NK-92 (cell line): ENCODE data around the gene FAM184A.
"Not testable (repeated sequence)": the region's sequence is repeated elsewhere in the genome, so short reads cannot be mapped to it uniquely, and the experiment has no call there.

Experiments used
- DNase-seq: peaks from one replicate; lab custom pipeline; 2025; ENCODE audit not compliant: unreplicated experiment; lab: John Stamatoyannopoulos, UW

The FAM184A gene

GRCh38 chr6:119020597-119021561 lies 57.6 kb downstream of the FAM184A start:
- no peak for DNase-seq

- DNase-seq: not testable (repeated sequence)
Measured at GRCh38 chr6:119015165-119015564, 63.3 kb downstream of the FAM184A start.

GRCh38 chr6:119012521-119012920 lies 65.9 kb downstream of the FAM184A start:
- no peak for DNase-seq

- not testable (repeated sequence) for DNase-seq
Measured at GRCh38 chr6:119009266-119009665, 69.2 kb downstream of the FAM184A start.

- no peak for DNase-seq
Measured at GRCh38 chr6:119006974-119007373, 71.5 kb downstream of the FAM184A start.

- no peak for DNase-seq
Measured at GRCh38 chr6:119002069-119002468, 76.4 kb downstream of the FAM184A start.

- no peak for DNase-seq
Measured at GRCh38 chr6:118999494-119000040, 78.9 kb downstream of the FAM184A start.

- not testable (repeated sequence) for DNase-seq
Measured at GRCh38 chr6:118997426-118997825, 81.0 kb downstream of the FAM184A start.

- DNase-seq: no peak
Measured at GRCh38 chr6:118996289-118996820, 82.1 kb downstream of the FAM184A start.

- no peak for DNase-seq
Measured at GRCh38 chr6:118993803-118994251, 84.6 kb downstream of the FAM184A start.

- DNase-seq: no peak
Measured at GRCh38 chr6:118993358-118993757, 85.1 kb downstream of the FAM184A start.

GRCh38 chr6:118992186-118992795 lies 86.2 kb downstream of the FAM184A start:
- DNase-seq: no peak

- no peak for DNase-seq
Measured at GRCh38 chr6:118986312-118986711, 92.2 kb downstream of the FAM184A start.

GRCh38 chr6:118985123-118985830 lies 93.2 kb downstream of the FAM184A start:
- DNase-seq: no peak

- no peak for DNase-seq
Measured at GRCh38 chr6:118984342-118984741, 94.1 kb downstream of the FAM184A start.

- DNase-seq: no peak
Measured at GRCh38 chr6:118982575-118982911, 95.9 kb downstream of the FAM184A start.

- no peak for DNase-seq
Measured at GRCh38 chr6:118981884-118982574, 96.4 kb downstream of the FAM184A start.

- no peak for DNase-seq
Measured at GRCh38 chr6:118980063-118980462, 98.4 kb downstream of the FAM184A start.

GRCh38 chr6:118974790-118975189 lies 103.7 kb downstream of the FAM184A start:
- DNase-seq: no peak

GRCh38 chr6:118971682-118972081 lies 106.8 kb downstream of the FAM184A start:
- no peak for DNase-seq
